Activated T-helper 1 cell treated with anti-CD3 and anti-CD28 coated beads, Interleukin-12 subunit alpha, Interleukin-12 subunit beta, Interleukin-2, Interleukin-4 antibody, amounts not matched to agents 30 ng/mL and 10 ng/mL and 1 ng/mL, durations not matched to agents 14 hours and 24 hours and 36 hours (primary cell): ENCODE measurements around the gene KLHL9. TPM values are rescaled to one million over a fixed set of nuclear protein-coding genes. Genes with fewer than 3 reads are reported as not detected.

ENCODE experiments used
- DNase-seq: peaks from one replicate; pipeline ENCODE4 v3.0.0; 2021; ENCODE audit warnings: low spot score
- H3K27ac Mint-ChIP-seq: one replicate; pipeline ENCODE4 v1.8.0; 2021; ENCODE audit warnings: mild to moderate bottlenecking, mixed read lengths
- H3K27me3 Mint-ChIP-seq: one replicate; pipeline ENCODE4 v1.8.0; 2022; ENCODE audit warnings: mild to moderate bottlenecking, moderate library complexity, mixed read lengths; ENCODE audit not compliant: insufficient read depth
- H3K36me3 Mint-ChIP-seq: one replicate; pipeline ENCODE4 v1.8.0; 2021; ENCODE audit warnings: low read depth, mixed read lengths
- H3K4me1 Mint-ChIP-seq: one replicate; pipeline ENCODE4 v1.8.0; 2021; ENCODE audit warnings: low read depth, mixed read lengths
- H3K4me3 Mint-ChIP-seq: one replicate; pipeline ENCODE4 v1.8.0; 2021; ENCODE audit warnings: mild to moderate bottlenecking, moderate library complexity, mixed read lengths
- H3K9me3 Mint-ChIP-seq: one replicate; pipeline ENCODE4 v1.8.0; 2021; ENCODE audit warnings: mixed read lengths
- intact Hi-C: fragments of 100-400 bp; cut with micrococcal nuclease; formaldehyde crosslinking; loops from one replicate; pipeline ENCODE4 v1.15.1; 2024
- total RNA-seq: library from RNA; stranded (reverse); gene quantifications from 2 replicates; pipeline ENCODE4 v1.2.3, GENCODE V29; 2022

KLHL9 gene
- total RNA-seq, 1 donor from 2014 or later, result 14.1 TPM

DNA sequence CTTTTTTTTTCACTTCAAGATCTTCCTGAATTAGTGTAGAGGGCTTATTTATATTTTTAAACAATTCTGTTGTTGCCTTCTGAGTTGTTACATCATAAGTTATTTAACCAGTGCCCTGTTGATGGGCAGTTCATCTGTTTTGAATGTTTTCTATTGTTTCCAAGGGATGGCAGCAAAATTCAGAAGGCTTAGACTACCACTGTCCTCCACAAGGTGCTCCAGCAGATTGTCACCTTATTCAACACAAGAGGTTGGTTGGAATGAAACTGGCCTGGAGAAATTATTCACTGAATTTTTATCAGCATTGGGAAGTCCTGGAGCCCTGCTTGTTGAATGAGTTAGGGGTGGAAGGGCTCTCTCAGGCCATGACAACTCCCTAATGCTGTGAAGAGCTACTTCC is 1.3 kb upstream of the KLHL9 start:
- Mint-ChIP-seq H3K9me3 (no peaks in the 10 kb centered on the region), H3K4me1 (peaks cover 21% of the 10 kb centered on the region), H3K36me3 (peaks cover 17% of the 10 kb centered on the region), H3K27me3 (peaks cover 20% of the 10 kb centered on the region), H3K4me3 (peak overlapping the region; percentile 70), H3K27ac (no peak overlapping the region)
- no peak for DNase-seq
- intact Hi-C loops, result loop anchor here (10.0 kb wide), 3 partner anchors 302 to 908 kb away; partner anchors contain the start of genes FOCAD and HACD4

DNA sequence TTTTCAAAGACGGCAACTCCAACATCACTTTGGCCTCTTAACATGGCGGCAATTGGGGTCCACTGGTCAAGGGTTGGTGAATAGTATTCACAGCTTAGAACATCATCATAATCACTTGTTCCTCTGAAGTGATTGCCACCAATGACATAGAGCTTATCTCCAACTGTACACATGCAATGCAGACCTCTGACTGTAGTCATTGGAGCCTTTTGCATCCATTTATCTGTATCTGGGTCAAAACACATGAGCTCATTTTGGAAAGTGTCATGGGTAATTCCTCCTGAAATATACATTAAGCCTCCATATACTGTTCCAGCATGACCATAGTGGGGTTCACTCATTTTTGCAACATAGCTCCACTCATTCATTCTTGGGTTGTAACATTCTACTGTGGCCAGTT is 2.0 kb downstream of the KLHL9 start:
- Mint-ChIP-seq H3K9me3 (no peaks in the 10 kb centered on the region), H3K4me1 (peaks cover 33% of the 10 kb centered on the region), H3K4me3 (peak overlapping the region; percentile 92), H3K27me3 (peaks cover 6% of the 10 kb centered on the region), H3K27ac (no peak overlapping the region), H3K36me3 (peaks cover 29% of the 10 kb centered on the region)
- DNase-seq, result no peak
- intact Hi-C loops, result loop anchor here (10.0 kb wide), 3 partner anchors 298 to 912 kb away; partner anchors contain the start of genes FOCAD and HACD4

DNA sequence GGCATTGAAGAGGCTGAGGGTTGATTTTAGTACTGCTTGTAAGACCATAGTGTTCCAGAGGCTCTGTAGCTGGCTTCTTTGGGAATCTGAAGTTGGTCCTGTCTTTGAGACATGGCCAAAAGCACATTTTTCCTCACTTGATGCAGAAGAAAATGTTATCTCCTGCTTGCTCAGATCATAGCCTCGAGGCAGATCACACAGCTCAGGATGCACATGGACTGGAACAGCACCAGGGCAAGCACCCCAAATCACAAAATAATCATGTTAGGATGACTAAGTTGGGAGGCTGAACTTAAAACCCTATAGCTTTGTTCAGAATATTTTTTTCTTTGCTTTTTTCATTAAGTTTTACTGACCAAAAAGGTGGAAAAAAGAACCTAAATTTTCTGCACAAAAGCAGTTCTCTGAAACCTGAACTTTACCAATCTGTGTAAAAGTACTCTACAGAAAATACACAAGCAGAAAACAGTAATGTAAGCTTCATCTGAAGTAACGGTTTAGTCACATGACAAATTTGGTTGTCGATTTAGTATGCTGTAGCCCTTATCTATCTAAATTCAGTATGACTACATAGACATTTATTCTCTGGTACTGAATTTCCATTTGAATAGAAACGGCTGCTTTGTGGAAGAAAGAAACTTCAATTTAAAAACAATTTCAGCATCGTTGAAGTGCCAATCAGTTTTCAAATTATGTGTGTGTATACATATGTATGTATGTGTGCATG is 3.4 kb downstream of the KLHL9 start:
- Mint-ChIP-seq H3K9me3 (no peaks in the 10 kb centered on the region), H3K27me3 (peaks cover 1% of the 10 kb centered on the region), H3K4me1 (peaks cover 39% of the 10 kb centered on the region), H3K4me3 (no peak overlapping the region), H3K27ac (no peak overlapping the region), H3K36me3 (peaks cover 29% of the 10 kb centered on the region)
- intact Hi-C loops, result loop anchor here (10.0 kb wide), 3 partner anchors 297 to 913 kb away; partner anchors contain the start of genes FOCAD and HACD4
- no peak for DNase-seq

DNA sequence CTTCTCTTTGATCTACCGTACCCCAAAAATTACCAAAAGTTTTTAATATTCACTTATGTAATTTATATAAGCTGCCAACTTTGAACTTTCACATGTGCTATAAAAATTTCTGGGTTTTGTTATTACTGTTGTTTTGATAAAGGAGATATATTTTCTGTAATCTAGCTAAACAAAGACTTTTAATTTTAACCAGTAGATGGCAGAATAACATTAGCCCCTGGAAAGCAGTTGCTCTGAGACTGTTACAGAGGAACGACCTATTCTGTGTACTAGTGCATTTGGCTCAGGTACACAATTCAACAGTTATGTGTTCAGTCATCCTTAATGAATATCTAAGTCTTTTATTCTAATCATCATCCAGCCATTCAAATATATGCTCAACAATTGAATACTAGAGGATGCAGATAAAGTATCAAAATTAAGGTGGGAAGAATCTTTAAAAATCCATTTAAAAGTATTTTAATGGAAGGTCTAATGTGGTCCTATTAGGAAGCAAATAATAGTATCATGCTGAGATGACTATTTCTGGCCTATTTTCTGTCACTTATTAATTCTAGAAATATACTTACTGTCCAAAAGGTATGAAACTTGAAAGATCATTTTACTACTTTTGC is 8.6 kb downstream of the KLHL9 start:
- Mint-ChIP-seq H3K36me3 (peaks cover 38% of the 10 kb centered on the region), H3K27ac (no peak overlapping the region), H3K4me1 (peaks cover 29% of the 10 kb centered on the region), H3K27me3 (no peaks in the 10 kb centered on the region), H3K4me3 (no peak overlapping the region), H3K9me3 (no peaks in the 10 kb centered on the region)
- DNase-seq, result no peak
- intact Hi-C loops, result loop anchor here (1.0 to 5.0 kb wide), 8 partner anchors 9 to 463 kb away; partner anchors contain the start of gene KLHL9

DNA sequence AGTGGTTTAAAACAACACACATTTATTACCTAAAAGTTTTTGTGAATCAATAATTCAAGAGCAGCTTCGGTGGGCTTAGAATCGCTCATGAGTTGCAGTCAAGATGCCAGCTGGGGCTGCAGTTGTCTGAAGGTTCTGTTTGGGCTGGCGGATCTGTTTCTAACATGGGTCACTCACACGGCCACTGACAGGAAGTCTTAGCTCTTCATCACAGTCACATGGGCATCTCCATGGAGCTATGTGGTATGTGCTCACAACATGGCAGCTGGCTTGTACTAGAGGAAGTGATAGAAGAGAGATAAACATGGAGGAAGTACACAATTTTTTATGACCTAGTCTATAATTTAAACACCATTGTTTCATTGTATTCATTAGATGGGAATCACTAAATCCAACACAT is 11.2 kb downstream of the KLHL9 start:
- Mint-ChIP-seq H3K9me3 (no peaks in the 10 kb centered on the region), H3K27me3 (no peaks in the 10 kb centered on the region), H3K27ac (no peak overlapping the region), H3K36me3 (peaks cover 33% of the 10 kb centered on the region), H3K4me1 (peaks cover 18% of the 10 kb centered on the region), H3K4me3 (no peak overlapping the region)
- DNase-seq, result no peak
- intact Hi-C loops, result no loop called here

DNA sequence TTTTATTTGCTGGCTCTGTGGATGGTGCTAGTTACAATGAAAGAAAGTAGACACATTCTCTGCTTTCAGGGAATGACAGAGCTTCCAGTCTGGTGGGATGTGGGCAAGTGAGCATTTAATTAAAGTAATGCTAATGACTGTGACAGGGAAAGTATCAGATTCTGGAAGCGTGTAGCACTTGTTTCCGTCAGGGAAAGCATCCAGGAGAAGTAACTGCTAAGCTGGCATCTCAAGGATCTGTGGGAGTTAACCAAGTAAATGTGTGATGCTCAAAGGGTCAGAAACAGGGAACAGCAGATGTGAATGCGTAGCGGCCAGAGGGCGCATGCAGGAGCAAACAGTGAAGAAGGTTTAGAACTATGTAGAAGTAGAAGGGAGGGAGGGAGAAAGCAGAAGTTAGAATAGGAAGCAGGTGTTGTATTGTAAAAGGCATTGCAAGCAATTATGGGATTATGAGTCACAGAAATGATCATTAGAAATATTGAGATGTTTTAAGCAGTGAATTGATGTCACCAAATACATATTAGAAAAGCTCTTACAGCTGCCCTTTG is 12.2 kb downstream of the KLHL9 start:
- peaks cover 31% of the 10 kb centered on the region for H3K36me3 Mint-ChIP-seq
- no peak for DNase-seq
- H3K4me3 Mint-ChIP-seq, result no peak overlapping the region
- intact Hi-C loops, result no loop called here
- no peak overlapping the region for H3K27ac Mint-ChIP-seq
- H3K9me3 Mint-ChIP-seq, result no peaks in the 10 kb centered on the region
- H3K27me3 Mint-ChIP-seq, result no peaks in the 10 kb centered on the region
- H3K4me1 Mint-ChIP-seq, result peaks cover 22% of the 10 kb centered on the region

DNA sequence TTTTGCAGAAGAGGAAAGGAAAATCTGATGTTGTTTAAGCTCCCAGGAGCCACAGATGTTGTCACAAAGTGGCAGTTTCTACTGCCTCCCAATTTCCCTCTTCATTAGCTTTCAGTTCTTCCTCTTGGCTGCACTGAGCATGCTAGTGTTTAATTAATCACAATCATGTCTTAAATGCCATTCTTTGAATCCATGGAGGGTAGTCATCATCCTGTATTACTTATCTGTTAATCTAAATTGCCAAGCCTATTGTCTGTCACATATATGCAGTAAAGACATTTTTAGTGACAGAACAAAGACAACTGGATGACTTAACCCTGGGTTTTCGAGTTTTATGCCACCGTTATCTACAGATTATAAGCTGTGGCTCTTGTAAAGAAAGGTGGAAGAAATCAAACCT is 14.7 kb downstream of the KLHL9 start:
- no peak overlapping the region for H3K4me3 Mint-ChIP-seq
- intact Hi-C loops, result no loop called here
- H3K36me3 Mint-ChIP-seq, result peaks cover 24% of the 10 kb centered on the region

DNA sequence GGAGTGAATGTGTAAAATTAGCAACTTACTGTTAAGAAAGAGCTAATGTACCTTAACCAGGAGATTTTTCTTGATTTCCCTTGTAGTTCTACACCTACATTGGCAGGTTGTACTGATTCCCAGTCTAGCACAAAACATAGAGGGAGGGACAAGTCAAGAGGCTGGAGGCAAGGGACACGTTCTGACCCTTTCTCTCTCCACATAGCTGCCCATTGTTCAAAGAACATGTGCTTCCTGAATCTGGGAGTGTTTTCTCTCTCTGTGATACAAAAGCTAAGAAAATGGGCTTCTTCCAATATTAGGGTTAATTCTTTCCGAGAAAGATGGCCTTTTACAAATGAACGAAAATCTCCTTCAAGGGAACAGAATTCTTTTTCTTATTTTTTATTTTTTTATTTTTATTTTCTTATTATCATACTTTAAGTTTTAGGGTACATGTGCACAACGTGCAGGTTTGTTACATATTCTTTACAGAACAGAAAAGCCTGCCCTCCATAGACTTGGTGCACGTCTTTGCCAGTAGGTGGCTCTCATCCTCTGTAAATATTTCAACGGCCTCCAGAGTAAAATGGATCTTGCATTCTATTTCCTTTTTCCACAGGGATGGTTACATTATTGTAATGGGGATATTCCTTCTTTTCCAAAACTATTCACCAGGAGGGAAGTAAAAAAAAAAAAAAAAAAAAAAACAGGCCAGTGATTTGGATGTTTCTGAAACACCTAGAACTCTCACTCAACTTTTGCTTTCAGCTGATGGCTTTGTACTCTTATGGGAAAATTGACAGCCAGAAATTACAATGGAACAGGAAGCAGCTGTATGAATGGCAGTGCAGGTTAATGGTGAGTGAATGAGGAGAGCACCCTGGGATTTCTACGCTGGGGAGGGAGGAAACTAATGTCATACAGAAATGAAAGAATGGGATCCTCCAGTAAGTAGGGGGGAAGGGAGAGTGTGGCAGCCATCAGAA is 17.0 kb downstream of the KLHL9 start:
- DNase-seq, result no peak
- Mint-ChIP-seq H3K27me3 (peaks cover 22% of the 10 kb centered on the region), H3K4me1 (peaks cover 4% of the 10 kb centered on the region), H3K27ac (no peak overlapping the region), H3K9me3 (no peaks in the 10 kb centered on the region), H3K4me3 (no peak overlapping the region), H3K36me3 (peaks cover 15% of the 10 kb centered on the region)
- intact Hi-C loops, result loop anchor here (1.0 kb wide), 3 partner anchors 78 to 471 kb away; no protein-coding TSS in a partner anchor

More for the DNA sequence above, 14.7 kb downstream of the KLHL9 start:
- H3K27ac Mint-ChIP-seq, result no peak overlapping the region
- peaks cover 9% of the 10 kb centered on the region for H3K27me3 Mint-ChIP-seq
- H3K4me1 Mint-ChIP-seq, result peaks cover 11% of the 10 kb centered on the region
- DNase-seq, result no peak
- H3K9me3 Mint-ChIP-seq, result no peaks in the 10 kb centered on the region

DNA sequence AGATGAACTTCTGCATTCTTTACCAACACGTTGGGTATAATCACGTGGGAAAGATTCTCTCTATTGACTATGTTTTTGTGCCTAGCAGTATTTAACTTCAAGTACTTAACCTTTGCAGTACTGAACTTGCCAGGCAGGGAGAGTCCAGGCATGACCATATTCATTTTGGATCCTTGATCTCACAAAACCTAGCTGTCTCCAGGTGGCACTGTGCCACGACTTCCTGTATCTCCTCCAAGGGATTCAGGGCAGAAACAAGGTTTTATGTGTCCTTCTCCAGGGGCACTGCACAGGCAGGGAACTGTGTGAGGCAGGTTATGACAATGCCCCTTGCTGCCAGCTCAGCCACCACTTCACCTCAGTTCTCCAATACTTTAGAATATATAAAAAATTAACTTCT is 18.3 kb downstream of the KLHL9 start:
- no peak overlapping the region for H3K4me3 Mint-ChIP-seq
- H3K4me1 Mint-ChIP-seq, result peaks cover 4% of the 10 kb centered on the region
- H3K9me3 Mint-ChIP-seq, result no peaks in the 10 kb centered on the region
- H3K36me3 Mint-ChIP-seq, result peaks cover 6% of the 10 kb centered on the region
- H3K27me3 Mint-ChIP-seq, result peaks cover 24% of the 10 kb centered on the region
- no peak overlapping the region for H3K27ac Mint-ChIP-seq
- no peak for DNase-seq
- intact Hi-C loops, result no loop called here

DNA sequence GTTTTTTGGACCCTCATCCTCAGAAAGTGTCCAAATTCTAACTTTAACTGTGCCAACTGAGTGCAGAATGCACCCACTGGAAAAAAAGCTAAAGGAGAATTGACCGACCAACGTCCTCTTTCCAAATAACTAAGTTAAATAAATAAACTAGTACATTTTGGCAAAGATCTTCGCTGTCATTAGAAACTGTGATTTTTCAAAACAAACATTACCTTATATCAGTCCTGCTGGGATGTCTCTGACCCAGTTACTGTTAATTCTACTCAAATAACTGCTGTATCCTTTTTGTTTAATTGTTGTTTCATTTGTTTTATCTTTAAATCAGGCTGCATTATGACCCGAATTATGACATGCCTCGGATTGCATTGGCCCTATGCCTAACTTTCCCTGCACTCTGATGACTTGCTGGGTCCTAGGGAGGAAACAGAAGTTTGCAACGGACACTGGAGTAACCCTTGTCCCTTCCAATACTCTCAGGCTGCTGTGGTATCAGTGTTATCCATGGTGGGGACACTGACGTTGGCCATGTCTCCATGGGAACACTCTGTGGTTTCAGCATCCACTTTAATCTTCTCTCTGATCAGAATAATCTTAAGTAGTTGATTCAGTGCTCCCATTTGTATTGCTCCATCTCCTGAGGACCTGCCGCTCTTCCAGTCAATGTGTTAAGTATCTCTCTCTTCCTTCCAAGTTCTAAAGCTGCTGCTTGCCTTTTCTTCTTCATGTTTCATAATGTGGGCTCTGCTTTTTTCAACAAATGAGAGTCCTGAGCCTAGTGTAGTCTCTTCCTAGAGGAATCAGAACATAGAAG is 19.0 kb downstream of the KLHL9 start:
- H3K9me3 Mint-ChIP-seq, result no peaks in the 10 kb centered on the region
- no peak overlapping the region for H3K4me3 Mint-ChIP-seq
- peaks cover 24% of the 10 kb centered on the region for H3K27me3 Mint-ChIP-seq
- peaks cover 6% of the 10 kb centered on the region for H3K36me3 Mint-ChIP-seq
- no peak for DNase-seq
- no peak overlapping the region for H3K27ac Mint-ChIP-seq
- peaks cover 4% of the 10 kb centered on the region for H3K4me1 Mint-ChIP-seq
- intact Hi-C loops, result no loop called here

DNA sequence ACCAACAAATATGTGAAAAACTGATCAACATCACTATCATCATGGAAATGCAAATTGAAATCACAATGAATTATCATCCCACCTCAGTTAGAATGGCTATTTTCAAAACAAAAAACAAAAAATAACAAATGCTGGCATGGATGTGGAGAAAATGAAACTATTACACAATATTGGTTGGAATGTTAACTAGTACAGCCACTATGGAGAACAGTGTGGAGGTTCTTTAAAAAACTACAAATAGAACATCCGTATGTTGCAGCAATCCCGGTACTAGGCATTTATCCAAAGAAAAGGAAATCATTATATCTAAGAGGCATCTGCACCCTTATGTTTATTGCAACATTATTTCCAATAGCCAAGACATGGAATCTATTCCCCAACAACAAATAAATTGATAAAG is 21.1 kb downstream of the KLHL9 start:
- H3K36me3 Mint-ChIP-seq, result no peaks in the 10 kb centered on the region
- intact Hi-C loops, result no loop called here
- peaks cover 4% of the 10 kb centered on the region for H3K4me1 Mint-ChIP-seq
- no peak overlapping the region for H3K4me3 Mint-ChIP-seq
- H3K27ac Mint-ChIP-seq, result no peak overlapping the region
- H3K9me3 Mint-ChIP-seq, result no peaks in the 10 kb centered on the region
- peaks cover 24% of the 10 kb centered on the region for H3K27me3 Mint-ChIP-seq
- no peak for DNase-seq

DNA sequence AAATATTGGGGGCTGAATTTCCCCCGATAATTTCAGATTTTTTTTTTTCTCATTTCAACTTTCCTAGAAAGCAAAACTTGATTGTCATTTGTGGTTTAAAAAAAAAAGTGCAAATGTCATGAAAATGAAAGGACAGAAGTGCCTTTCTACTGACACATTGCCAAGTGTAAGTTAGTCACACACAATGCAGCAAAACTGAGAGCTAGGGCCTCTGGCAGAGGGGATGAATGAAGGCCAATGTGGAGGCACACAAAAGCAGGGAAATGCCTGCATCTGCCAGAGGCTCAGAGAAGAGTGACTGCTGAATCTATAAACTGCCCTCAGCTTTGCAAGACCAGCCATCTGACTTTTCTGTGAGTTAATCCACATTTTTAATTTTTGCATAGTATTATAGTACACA is 23.3 kb downstream of the KLHL9 start:
- Mint-ChIP-seq H3K4me1 (no peaks in the 10 kb centered on the region), H3K27me3 (peaks cover 28% of the 10 kb centered on the region), H3K27ac (no peak overlapping the region), H3K9me3 (no peaks in the 10 kb centered on the region), H3K36me3 (no peaks in the 10 kb centered on the region), H3K4me3 (no peak overlapping the region)
- intact Hi-C loops, result no loop called here
- no peak for DNase-seq
